Measurements from ENCODE around the gene NSUN2.
A peak's percentile ranks its signal among the peaks of the same experiment; 100 is the strongest.
"Not testable (repeated sequence)": the region's sequence is repeated elsewhere in the genome, so short reads cannot be mapped to it uniquely, and the experiment has no call there.

Gene NSUN2

DNA sequence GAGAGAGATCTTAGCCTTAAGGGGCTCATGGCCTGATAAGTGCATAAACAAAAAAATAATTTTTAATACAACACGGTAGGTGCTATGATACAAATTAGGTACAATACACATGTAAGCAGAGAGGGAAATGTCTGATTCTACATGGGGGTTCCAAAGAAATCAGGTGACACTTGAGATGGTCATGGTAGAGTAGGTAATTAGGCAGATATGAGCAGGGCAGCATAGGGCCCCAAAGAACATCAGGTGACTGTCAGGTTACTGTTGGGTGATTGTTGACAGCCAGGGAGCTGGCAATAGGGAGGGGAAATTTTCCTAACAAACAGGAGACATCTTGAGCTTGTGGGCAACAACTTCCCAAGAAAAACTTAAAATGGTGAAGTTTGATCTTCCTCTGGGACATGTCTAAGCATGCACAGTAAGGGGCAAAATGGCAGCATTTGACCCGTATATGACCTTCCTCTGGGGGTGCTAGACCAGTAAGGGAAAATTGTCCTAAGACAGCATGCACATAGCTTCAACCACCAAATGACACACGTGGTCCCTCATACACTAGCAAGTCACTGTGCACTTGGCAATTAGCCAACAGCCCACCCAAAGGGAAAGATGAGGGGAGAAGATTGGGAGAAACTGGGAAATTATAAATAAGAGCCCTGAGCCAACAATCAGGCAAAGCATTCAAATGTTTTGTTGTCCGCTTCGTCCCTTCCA is 43.1 kb upstream of the NSUN2 start:
- peak; percentile 2 for DNase-seq (ENCODE audit: low read depth)
- no peak overlapping the region for H3K4me3 ChIP-seq (ENCODE audit: control insufficient read depth, low read depth, low read length)
- TF ChIP-seq CTCF (conservative IDR thresholded peaks at IDR 0.05; ENCODE audit: control insufficient read depth, insufficient read depth, low read depth, low read length) = peak; percentile 9

DNA sequence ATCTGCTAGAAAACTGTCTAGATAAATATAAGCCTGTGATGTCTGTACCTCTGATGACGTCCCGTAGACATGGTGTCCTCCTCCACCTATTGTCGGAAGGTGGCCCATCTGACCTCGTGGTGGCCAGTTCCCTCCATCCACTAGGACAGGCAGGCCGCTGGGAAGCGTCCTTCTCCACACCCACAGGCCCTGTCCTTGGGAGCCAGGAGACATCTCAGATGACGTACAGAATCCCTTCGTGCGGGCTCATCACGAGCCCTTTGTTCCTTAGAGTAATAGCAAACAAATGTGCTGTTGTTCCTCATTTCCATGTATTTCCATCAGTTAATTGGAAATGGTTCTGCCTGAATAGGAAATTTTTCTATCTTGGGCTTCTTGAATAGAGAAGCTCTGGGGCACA is 42.0 kb upstream of the NSUN2 start:
- TF ChIP-seq CTCF (conservative IDR thresholded peaks at IDR 0.05; ENCODE audit: control insufficient read depth, insufficient read depth, low read depth, low read length) = no peak
- no peak overlapping the region for H3K4me3 ChIP-seq (ENCODE audit: control insufficient read depth, low read depth, low read length)
- no peak for DNase-seq (ENCODE audit: low read depth)

DNA sequence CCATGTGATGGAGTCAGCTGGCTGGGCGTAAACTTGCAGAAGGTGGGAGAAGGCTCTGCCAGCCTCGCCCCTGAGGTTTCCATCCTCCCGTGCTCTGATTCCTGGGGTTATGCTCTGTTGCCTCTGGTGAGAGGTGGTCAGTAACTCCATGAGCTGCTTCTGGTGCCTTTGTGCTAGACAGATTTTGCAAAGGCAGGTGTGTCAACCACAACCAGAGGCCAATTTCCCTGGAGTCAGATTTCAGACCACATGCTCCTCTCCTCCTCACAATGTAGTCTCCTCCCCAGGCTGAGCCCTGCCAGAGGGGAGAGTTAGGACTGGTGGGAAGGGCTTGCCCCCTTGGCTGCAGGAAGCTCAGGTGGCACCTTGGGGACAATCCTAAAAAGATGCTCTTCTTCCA is 41.6 kb upstream of the NSUN2 start:
- no peak for DNase-seq (ENCODE audit: low read depth)
- TF ChIP-seq CTCF (conservative IDR thresholded peaks at IDR 0.05; ENCODE audit: control insufficient read depth, insufficient read depth, low read depth, low read length) = no peak
- H3K4me3 ChIP-seq (ENCODE audit: control insufficient read depth, low read depth, low read length) = no peak overlapping the region

DNA sequence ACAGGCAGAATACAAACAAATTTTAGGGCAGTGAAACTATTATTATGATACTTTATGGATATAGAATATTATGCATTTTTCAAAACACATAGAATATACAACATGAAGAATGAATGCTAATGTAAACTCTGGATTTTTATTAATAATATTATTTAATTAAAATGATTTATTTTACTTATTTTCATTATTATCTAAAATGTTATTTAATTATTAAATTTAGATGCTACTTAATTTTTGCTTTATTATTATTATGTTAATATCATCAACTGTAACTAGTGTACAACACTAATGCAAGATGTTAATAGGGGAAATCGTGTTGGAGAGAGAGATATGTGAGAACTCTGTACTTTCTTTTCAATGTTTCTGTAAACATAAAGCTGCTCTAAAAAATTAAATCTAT is 41.1 kb upstream of the NSUN2 start:
- no peak overlapping the region for H3K4me3 ChIP-seq (ENCODE audit: control insufficient read depth, low read depth, low read length)
- no peak for TF ChIP-seq CTCF (conservative IDR thresholded peaks at IDR 0.05; ENCODE audit: control insufficient read depth, insufficient read depth, low read depth, low read length)
- DNase-seq (ENCODE audit: low read depth) = no peak

GRCh38 chr5:6673031-6673430 is 40.2 kb upstream of the NSUN2 start:
- H3K4me3 ChIP-seq (ENCODE audit: control insufficient read depth, low read depth, low read length) = no peak overlapping the region
- no peak for DNase-seq (ENCODE audit: low read depth)
- no peak for TF ChIP-seq CTCF (conservative IDR thresholded peaks at IDR 0.05; ENCODE audit: control insufficient read depth, insufficient read depth, low read depth, low read length)

DNA sequence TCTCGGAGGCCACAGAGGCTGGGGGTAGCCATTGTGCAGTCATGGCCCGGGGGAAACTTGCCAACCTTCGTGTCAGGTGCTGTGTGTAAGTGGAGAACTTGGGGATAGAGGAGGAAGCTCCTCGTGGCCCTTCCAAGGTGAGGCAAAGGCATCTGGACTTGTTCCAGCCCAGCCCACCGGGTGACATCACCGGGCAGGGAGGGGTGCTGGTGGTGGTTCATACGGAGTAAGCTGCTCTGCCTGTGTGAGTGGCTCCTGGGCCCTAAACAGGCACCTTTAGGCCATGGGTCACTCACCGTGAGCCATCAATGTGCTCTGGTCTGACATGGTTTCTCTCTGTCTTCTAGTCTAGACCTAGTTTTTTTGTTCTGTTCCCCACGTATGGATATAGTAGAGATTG is 35.9 kb upstream of the NSUN2 start:
- not testable (repeated sequence) for H3K4me3 ChIP-seq (ENCODE audit: control insufficient read depth, low read depth, low read length); DNase-seq (ENCODE audit: low read depth)

DNA sequence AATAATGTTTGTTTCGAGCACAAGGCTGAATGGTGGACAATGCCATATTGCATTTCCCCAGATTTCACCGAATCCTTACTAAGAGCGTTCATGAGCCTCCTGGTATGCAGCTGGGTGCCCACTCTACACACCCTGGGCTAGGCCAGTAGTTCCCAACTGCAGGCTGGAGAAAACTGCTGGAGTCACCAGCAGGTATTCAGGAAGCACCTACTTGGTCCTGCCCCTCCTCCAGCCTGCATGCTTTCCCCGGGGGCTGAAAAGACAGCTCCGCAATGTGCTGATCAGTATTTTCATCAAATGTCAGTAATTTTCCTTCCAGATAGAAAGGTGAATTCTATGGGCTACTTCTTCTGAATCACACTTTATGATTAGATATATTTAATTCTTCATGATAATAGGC is 34.8 kb upstream of the NSUN2 start:
- no peak for DNase-seq (ENCODE audit: low read depth)
- H3K4me3 ChIP-seq (ENCODE audit: control insufficient read depth, low read depth, low read length) = no peak overlapping the region
- TF ChIP-seq CTCF (conservative IDR thresholded peaks at IDR 0.05; ENCODE audit: control insufficient read depth, insufficient read depth, low read depth, low read length) = no peak

Measured in fibroblast of mammary gland (primary cell).